GM12878 (cell line): Measurements from ENCODE around the gene ADGRV1.

Experiments
- BRCA1 ChIP-seq: IDR thresholded peaks from 2 replicates; pipeline ENCODE4 v1.6.1; 2011; ENCODE audit warnings: low read depth, low read length, improper control_type of control experiment
- EP300 ChIP-seq, 2 experiments: fragments of 150-350 bp in 1 of 2; IDR thresholded peaks; 2 replicates each; pipeline ENCODE4 v1.6.1; 2011 to 2012; ENCODE audit warnings: low read depth in 2 of 2, low read length in 2 of 2, borderline replicate concordance in 1 of 2, improper control_type of control experiment in 1 of 2, inconsistent platforms in 1 of 2; ENCODE audit not compliant: control insufficient read depth in 1 of 2
- NBN ChIP-seq: fragments of 450-650 bp; IDR thresholded peaks from 2 replicates; pipeline ENCODE4 v1.6.1; 2016
- POLR2A ChIP-seq: IDR thresholded peaks from 2 replicates; pipeline ENCODE4 v1.6.1; 2011; ENCODE audit warnings: low read depth, mild to moderate bottlenecking, low read length
- RAD21 ChIP-seq: IDR thresholded peaks from 2 replicates; pipeline ENCODE4 v1.6.1; 2011; ENCODE audit warnings: mild to moderate bottlenecking, low read depth, low read length, moderate library complexity; ENCODE audit not compliant: insufficient read depth
- TF ChIP-seq, protein P1 (sequence below), 3 experiments: IDR thresholded peaks in 2 of 3; conservative IDR thresholded peaks in 1 of 3; 2 replicates each; pipeline ENCODE4 v1.5.1; 2011; ENCODE audit warnings: low read depth in 3 of 3, low read length in 3 of 3, mild to moderate bottlenecking in 3 of 3, control low read depth in 2 of 3, moderate library complexity in 2 of 3, inconsistent platforms in 1 of 3, mixed read lengths in 1 of 3; ENCODE audit not compliant: control insufficient read depth in 2 of 3, insufficient read depth in 1 of 3; ENCODE audit errors: extremely low read depth in 1 of 3

DNA sequence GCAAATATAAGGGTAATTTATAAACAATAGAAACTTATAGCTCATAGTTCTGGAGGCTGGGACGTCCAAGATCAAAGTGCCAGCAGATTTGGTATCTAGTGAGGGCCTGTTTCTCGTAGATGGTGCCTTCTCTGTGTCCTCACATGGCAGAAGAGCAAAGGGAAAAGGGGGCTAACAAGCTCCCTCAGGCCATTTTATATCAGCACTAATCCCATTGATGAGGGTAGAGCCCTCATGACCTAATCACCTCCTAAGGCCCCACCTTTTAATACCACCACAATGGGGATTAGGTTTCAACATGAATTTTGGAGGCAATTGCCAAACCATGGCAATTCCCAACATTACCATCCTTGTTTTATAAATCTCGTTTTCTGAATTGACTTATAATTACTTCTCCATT, 564.7 kb downstream of the ADGRV1 start:
- no peak for TF ChIP-seq BRCA1
- TF ChIP-seq RAD21, result no peak
- TF ChIP-seq, protein P1, sequence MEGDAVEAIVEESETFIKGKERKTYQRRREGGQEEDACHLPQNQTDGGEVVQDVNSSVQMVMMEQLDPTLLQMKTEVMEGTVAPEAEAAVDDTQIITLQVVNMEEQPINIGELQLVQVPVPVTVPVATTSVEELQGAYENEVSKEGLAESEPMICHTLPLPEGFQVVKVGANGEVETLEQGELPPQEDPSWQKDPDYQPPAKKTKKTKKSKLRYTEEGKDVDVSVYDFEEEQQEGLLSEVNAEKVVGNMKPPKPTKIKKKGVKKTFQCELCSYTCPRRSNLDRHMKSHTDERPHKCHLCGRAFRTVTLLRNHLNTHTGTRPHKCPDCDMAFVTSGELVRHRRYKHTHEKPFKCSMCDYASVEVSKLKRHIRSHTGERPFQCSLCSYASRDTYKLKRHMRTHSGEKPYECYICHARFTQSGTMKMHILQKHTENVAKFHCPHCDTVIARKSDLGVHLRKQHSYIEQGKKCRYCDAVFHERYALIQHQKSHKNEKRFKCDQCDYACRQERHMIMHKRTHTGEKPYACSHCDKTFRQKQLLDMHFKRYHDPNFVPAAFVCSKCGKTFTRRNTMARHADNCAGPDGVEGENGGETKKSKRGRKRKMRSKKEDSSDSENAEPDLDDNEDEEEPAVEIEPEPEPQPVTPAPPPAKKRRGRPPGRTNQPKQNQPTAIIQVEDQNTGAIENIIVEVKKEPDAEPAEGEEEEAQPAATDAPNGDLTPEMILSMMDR (IDR thresholded peaks at IDR 0.05 in 2 of 3, conservative IDR thresholded peaks at IDR 0.05 in 1 of 3; ENCODE audit: control insufficient read depth in 2 of 3, extremely low read depth in 1 of 3, insufficient read depth in 1 of 3, low read depth in 3 of 3, low read length in 3 of 3), result no peak
- no peak for TF ChIP-seq EP300 (IDR thresholded peaks at IDR 0.05; ENCODE audit: borderline replicate concordance in 1 of 2, control insufficient read depth in 1 of 2, low read depth in 2 of 2, low read length in 2 of 2)
- no peak for TF ChIP-seq NBN
- TF ChIP-seq POLR2A, result no peak
